Mammary epithelial cell (primary cell): ENCODE data around the gene FAM110A.

Experiments used
- CTCF ChIP-seq, 2 donors: IDR thresholded peaks in 1 of 2; conservative IDR thresholded peaks in 1 of 2; 2 replicates each; pipeline ENCODE4 v1.5.1; 2011 to 2012; ENCODE audit warnings: inconsistent platforms in 2 of 2, low read length in 2 of 2, mild to moderate bottlenecking in 2 of 2, control low read depth in 1 of 2, low read depth in 1 of 2; ENCODE audit not compliant: insufficient read depth in 1 of 2; ENCODE audit errors: extremely low read depth in 1 of 2
- EZH2 ChIP-seq: IDR thresholded peaks from 2 replicates; pipeline ENCODE4 v1.6.1; 2012; ENCODE audit warnings: low read length, inconsistent platforms, borderline replicate concordance

GRCh38 chr20:891058-891705, 57.7 kb downstream of the FAM110A start:
- no peak for TF ChIP-seq CTCF (conservative IDR thresholded peaks at IDR 0.05 in 1 of 2, IDR thresholded peaks at IDR 0.05 in 1 of 2; ENCODE audit: extremely low read depth in 1 of 2, insufficient read depth in 1 of 2, low read depth in 1 of 2, low read length in 2 of 2)
- TF ChIP-seq EZH2: no peak
